ENCODE measurements around the gene WDR5. TPM values are rescaled to one million over a fixed set of nuclear protein-coding genes. Genes with fewer than 3 reads are reported as not detected.

Gene WDR5
- total RNA-seq, 2 donors from 2014 or later = 29.7 to 43.7 TPM

DNA sequence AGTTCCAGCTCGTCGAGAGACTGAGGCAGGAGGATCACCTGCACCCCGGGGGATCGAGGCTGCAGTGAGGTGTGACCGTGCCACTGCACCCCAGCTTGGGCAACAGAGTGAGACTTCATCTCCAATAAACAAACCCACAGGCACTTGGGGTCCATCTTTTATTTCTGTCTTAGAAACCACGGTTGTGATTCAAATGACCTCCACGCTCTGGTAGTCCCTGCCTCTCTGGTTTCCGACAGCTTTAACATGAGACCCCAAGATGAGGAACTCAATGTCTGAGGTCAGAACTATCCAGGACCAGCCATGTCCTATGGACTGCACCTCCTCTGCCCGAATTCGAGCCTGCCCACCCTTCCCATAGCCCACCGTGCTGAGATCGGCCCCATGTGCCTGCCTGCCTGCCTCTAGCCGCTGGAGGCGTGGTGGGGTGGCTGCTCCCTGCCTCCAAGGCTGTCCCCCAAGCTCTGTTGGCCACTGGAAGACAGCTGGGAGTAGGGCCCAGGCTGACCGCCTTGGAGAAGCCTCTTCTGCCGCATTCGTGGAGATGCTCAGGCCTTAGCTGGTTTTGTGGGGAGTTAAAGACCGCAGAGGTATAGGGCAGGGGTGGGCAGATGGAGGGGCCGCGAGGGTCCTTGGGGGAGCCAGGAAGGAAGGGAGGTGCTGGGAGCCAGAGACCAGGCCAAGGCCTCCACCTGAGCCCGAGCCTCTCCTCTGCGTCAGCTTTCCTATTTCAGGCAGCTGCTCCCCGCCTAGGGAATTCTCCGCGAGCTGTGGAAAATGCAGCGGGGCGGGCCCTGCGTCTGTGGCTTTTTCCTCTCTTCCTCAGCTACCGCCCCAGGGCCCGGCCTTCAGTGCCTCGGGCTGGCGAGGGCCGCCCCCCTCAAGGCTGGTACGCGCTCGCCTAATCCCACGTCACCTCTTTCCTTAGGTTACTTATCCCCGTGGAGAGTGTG, 6.9 kb upstream of the WDR5 start:
- DNase-seq (ENCODE audit: low spot score in 2 of 2) (no peak), ATAC-seq (no peak)
- Mint-ChIP-seq H3K36me3 (no peaks in the 10 kb centered on the region), H3K27ac (peak overlapping the region in 1 of 2 donors; percentile 35), H3K9me3 (no peaks in the 10 kb centered on the region)

DNA sequence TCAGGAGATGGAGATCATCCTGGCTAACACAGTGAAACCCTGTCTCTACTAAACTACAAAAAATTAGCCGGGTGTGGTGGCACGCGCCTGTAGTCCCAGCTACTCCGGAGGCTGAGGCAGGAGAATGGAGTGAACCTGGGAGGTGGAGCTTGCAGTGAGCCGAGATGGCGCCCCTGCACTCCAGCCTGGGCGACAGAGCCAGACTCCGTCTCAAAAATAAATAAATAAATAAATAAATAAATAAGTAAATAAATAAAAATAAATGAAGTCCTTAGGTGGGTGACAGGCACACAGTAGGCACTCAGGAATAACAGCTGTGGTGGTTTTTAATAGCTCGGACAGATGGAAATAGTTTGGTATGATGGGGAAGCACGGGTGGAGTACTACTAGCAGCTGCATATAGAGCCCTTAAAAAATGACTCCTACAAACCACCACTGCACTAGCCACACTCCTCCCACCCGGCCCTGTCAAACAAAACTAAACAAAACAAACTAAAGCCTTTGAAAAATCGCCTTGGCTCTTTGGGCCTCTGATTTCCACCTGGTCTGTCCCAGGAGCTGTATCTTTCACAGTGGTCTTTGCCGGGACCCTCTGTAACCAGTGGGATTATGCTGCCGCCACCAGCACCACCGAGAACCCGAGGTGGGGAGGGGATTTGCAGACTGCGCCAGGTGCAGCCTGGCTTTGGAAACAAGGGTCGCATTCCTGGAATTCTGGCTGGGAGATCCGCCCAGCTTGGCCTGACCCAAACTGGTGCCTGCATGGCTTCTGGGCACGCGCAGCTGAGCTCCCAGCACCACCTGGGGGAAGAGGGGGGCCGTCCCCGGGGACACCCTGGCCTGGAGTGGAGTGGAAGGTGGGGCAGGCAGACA, 5.1 kb upstream of the WDR5 start:
- no peak for DNase-seq (ENCODE audit: low spot score in 2 of 2)
- Mint-ChIP-seq H3K36me3 (no peaks in the 10 kb centered on the region), H3K9me3 (no peaks in the 10 kb centered on the region), H3K27ac (peak overlapping the region in 1 of 2 donors; percentile 29)
- ATAC-seq = no peak

DNA sequence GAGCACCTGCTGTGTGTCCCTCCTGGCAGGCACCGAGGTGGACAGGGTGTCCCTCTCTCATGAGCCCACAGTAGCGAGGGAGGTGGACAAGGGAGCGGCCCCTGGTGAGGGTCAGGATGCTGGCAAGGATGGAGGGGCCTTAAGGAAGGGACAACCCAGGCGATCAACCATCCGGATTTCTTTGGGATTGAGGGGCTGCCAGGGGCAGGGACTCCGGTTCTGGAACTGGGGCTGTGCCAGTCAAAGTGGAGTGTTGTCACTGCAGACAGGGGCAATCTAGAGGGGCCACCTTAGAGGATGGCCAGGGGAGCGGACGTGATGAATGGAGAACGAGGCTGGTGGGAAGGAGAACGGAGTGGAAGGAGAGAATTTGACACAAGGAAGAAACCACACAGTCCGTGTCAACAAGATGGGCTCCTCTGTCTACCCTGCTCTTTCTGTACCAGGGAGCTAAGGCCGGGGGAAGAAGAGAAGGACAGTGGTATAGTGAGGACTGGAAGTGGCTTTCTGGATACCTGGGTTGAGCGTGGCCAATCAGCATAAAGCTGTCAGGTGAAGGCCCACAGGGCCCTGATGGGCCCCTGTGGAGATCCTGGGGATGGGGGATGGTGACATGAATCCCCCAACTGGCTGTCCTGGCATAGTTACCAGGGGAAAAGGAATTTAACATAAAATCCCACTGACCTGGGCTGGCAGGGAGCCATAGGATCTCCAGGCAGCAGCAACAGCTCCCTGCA, 4.2 kb upstream of the WDR5 start:
- ATAC-seq (no peak), DNase-seq (ENCODE audit: low spot score in 2 of 2) (no peak)
- Mint-ChIP-seq H3K27ac (peak overlapping the region in 1 of 2 donors; percentile 29), H3K36me3 (peaks cover 3% of the 10 kb centered on the region in 2 donors), H3K9me3 (no peaks in the 10 kb centered on the region)

DNA sequence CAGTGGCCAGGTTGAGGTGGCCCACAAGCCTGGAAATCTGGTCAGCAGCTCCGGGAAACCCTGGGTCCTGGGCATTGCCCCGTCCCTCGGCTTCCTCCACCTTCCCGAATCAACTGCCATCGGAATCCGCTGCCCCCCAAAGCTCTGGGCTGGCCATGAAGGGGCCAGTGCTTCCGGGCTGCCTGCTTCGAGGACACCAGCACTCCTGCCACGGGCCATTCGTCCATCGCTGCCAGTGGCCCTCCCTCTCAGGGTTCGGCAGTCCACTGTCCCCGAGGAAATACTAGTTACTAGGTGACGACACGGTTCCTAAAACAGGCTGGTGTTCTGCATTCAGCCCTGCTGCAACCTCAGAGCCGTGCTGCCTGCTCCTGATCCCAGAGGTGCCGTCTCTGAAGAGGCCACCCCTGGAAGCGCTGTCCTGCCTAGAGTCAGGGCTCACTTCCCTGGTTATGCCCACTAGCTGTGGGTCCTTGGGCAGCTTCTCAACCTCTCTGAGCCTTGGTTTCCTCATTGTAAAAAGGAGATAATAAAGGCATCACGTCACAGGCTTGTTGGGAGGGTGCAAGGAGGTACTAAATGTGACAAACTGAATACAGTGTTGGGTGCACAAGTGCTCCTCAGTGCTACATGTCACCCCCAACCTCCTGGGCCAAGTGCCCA, 3.5 kb upstream of the WDR5 start:
- DNase-seq (ENCODE audit: low spot score in 2 of 2) = no peak
- H3K36me3 Mint-ChIP-seq = peaks cover 6 to 8% of the 10 kb centered on the region in 2 donors
- peak overlapping the region in 1 of 2 donors; percentile 6 for H3K27ac Mint-ChIP-seq
- ATAC-seq = no peak
- H3K9me3 Mint-ChIP-seq = no peaks in the 10 kb centered on the region

DNA sequence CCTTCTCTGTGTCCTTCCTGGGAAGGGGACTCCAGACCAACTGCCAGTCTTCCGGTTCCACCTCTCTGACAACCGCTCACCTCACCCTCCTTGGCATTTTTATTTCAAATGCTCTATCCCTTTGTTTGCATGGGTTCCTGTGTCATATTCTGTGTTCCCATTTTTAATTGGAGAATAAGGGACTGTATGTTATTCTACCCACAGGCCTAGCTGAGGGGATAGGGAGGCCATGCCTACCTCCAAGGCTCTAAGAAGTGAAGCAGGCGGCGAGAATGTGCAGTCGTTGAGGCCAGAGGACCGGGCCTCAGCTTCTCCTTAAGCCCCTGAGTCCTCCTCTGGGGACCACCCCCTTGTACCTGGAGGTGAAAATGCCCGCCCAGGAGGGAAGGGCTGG, 936 bp upstream of the WDR5 start:
- DNase-seq (ENCODE audit: low spot score in 2 of 2) (no peak), ATAC-seq (no peak)
- no peaks in the 10 kb centered on the region for H3K9me3 Mint-ChIP-seq
- H3K27ac Mint-ChIP-seq = peak overlapping the region; percentile 89 to 93
- H3K36me3 Mint-ChIP-seq = peaks cover 16 to 22% of the 10 kb centered on the region in 2 donors

DNA sequence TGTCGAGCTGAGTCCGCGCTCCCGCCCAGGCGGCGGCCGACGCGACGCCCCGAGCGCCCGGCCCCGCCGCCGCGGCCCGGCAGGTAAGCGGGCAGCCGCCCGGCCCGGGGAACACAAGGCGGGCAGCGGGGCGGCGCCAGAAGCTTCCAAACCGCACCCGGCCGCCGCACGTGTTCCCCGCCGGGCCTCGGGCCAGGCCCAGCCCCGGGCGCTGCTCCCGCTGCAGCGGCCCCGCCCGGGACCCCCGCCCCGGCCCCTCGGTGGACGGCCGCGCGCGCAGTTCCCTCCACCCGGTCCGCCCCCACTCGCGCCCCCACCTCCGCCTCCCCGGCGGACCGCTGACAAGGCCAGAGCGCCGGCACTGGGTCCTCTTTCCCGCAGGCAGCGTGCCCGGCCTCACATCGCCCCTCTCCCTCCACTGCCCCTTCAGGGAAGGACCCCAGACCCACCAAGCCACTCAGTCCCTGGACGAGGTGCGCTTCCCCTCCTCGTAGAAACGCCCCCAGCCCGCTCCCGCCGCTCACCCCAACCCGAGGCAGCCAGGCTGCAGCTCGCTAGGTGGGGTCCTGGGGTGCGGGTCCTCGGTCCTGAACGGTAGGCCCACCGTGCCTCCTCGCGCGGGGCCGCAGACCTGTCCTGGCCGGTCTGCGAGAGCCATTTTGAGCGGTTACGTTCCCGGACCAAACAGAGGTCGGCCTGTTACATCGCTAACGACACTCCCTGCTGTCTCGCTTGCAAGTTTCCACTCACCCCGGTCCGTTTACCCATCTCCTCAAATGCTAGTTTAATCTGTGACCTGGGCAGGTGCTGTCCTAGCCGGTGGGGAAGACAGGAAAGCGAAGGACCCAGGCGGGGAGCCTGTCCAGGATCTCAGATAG, 475 bp downstream of the WDR5 start:
- peak in 1 of 2 donors; percentile 15 for DNase-seq (ENCODE audit: low spot score in 2 of 2)
- peak overlapping the region; percentile 83 to 97 for H3K27ac Mint-ChIP-seq
- ATAC-seq = peak; percentile 14 to 23
- peaks cover 26 to 30% of the 10 kb centered on the region in 2 donors for H3K36me3 Mint-ChIP-seq
- no peaks in the 10 kb centered on the region for H3K9me3 Mint-ChIP-seq

DNA sequence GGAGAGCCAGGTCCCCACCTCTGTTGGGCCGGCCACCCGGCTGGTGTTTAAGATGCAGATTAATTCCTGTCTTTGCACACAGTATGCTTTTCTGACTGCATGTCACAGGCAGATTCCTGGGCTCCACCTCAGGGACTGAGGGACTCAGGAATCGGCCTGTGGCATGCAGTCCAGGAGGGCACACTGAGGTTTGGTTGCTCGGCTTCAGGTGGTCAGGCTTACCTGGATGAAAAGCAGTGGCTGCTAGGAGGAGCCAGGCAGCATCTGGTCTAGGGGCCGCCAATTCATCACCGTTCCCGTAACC, 1.1 kb downstream of the WDR5 start:
- H3K9me3 Mint-ChIP-seq = no peaks in the 10 kb centered on the region
- DNase-seq (ENCODE audit: low spot score in 2 of 2) (no peak), ATAC-seq (no peak)
- H3K36me3 Mint-ChIP-seq = peaks cover 31 to 32% of the 10 kb centered on the region in 2 donors
- peak overlapping the region; percentile 83 to 97 for H3K27ac Mint-ChIP-seq

DNA sequence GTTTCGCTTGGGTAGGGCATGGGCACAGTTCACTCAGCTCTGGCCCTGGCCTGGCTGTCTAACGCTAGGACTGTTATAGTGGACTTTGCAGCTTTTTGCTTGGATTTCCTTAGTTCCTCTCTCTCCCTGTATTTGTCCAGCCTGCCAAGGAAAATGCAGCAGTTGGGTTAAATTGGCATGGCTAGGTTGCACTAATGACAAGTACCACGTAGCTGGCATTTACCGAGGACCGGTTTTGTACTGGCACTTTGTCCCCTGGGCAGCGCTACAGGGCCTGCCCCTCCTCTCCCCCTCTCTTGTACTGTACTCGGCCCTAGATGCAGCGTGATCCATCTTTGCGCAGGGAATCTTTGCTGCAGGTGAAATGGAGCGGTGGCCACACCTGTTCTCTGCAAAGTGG, 2.4 kb downstream of the WDR5 start:
- Mint-ChIP-seq H3K27ac (peak overlapping the region; percentile 1 to 45), H3K36me3 (peaks cover 37 to 40% of the 10 kb centered on the region in 2 donors)
- ATAC-seq = no peak

DNA sequence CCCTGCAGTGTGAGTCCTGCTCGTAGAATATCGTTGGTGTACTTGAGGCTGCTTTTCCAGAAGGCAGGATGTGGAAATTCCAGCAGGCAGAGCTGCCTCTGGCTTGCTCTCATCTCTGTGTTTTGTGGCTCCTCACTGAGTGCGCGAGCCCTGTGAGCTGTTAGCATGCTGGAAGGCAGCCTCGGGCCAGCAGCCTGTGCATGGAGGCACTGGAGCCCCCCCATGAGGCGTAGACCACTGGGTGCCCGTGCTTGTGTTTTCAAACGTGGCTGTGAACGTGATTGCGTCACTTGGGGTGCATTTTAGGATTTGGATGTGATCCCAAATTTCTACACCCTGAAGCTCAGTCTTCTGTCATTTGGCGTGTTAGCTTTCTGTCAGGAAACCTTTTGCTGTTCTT, 3.2 kb downstream of the WDR5 start:
- peaks cover 37 to 40% of the 10 kb centered on the region in 2 donors for H3K36me3 Mint-ChIP-seq
- H3K27ac Mint-ChIP-seq = peak overlapping the region in 1 of 2 donors; percentile 1

More for the DNA sequence above, 2.4 kb downstream of the WDR5 start:
- no peaks in the 10 kb centered on the region for H3K9me3 Mint-ChIP-seq
- DNase-seq (ENCODE audit: low spot score in 2 of 2) = no peak

DNA sequence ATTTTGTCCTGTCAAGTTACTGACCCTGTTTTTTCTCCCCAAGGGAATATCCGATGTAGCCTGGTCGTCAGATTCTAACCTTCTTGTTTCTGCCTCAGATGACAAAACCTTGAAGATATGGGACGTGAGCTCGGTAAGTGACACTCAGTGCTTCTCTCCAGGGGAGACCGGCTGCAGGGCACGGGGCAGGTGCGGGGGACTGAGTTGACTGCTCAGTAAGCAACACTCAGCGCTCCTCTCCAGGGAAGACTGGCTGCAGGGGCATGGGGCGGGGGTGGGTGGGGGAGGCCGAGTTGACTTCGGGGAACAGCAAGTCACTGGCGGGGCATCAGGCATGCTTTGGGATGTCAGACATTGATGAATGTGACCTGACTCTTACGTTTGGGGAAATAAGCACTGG, 6.0 kb downstream of the WDR5 start:
- Mint-ChIP-seq H3K36me3 (peaks cover 31 to 35% of the 10 kb centered on the region in 2 donors), H3K27ac (peak overlapping the region in 1 of 2 donors; percentile 23), H3K9me3 (no peaks in the 10 kb centered on the region)
- ATAC-seq = no peak
- DNase-seq (ENCODE audit: low spot score in 2 of 2) = no peak

More for the DNA sequence above, 3.2 kb downstream of the WDR5 start:
- DNase-seq (ENCODE audit: low spot score in 2 of 2) (no peak), ATAC-seq (no peak)
- no peaks in the 10 kb centered on the region for H3K9me3 Mint-ChIP-seq

DNA sequence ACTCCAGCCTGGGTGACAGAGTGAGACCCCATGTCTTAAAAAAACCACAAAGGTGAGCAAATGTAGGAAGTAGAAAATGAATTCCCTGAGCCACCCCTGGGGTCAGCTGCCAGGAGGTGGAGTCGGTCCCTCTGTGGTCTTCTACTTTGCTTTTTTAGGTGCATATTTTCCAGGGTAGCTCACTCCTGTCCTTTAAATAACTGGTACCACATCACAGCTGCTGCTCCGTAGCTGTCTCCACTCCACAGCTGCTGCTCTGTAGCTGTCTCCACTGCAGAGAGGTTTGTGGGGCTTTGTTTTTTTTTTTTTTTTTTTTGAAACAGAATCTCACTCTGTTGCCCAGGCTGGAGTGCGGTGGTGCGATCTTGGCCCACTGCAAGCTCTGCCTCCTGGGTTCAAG, 8.9 kb downstream of the WDR5 start:
- no peak overlapping the region for H3K27ac Mint-ChIP-seq
- ATAC-seq (no peak), DNase-seq (ENCODE audit: low spot score in 2 of 2) (no peak)
- no peaks in the 10 kb centered on the region for H3K9me3 Mint-ChIP-seq
- H3K36me3 Mint-ChIP-seq = peaks cover 30 to 31% of the 10 kb centered on the region in 2 donors

DNA sequence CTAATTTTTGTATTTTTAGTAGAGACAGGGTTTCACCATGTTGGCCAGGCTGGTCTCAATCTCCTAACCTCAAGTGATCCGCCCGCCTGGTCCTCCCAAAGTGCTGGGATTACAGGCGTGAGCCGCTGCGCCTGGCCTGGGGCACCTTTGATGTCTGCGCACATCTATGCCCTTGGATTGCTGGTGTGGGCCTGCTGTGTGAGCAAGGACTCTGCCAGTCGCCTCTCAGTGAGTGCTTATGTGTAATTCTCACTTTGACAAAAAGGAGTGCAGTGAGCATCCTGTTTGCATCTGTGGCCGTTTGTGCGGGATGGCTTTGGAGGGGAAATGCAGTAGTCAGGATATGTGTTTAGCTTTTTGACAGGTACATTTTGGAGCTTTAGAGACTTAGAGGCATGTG, 9.4 kb downstream of the WDR5 start:
- H3K36me3 Mint-ChIP-seq = peaks cover 25 to 31% of the 10 kb centered on the region in 2 donors

DNA sequence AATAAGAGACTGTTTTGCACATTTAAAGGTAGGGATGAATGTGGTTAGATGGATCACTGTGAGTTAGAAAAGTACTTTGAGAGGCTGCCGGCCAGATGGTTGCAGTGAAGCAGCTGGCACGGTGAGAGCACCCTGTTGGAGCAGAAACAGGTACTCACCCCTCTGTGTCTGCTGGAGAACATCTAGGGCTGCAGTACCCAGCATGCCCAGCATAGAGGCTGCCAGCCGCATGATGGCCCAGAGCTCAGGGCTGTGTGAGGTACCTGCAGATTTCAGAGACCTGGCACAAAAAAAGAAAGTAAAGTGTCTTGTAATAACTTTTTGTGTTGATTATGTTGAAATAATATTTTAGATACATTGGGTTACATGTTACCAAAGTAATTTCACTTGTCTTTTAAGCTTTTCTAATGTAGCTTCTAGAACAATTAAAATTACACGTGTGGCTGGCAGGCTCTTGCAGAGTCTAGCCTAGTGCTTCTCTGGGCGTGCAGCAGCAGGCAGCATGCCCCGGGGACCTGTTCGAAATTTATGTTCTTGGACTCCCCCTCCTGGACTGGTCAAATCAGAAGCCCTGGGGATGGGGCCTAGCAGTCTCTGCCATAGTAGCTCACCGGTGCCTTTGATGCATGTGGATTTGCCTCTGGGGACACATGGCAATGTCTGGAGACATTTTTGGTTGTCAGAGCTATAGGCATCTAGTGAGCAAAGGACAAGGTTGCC, 11.1 kb downstream of the WDR5 start:
- H3K36me3 Mint-ChIP-seq = peaks cover 19 to 25% of the 10 kb centered on the region in 2 donors
- no peaks in the 10 kb centered on the region for H3K9me3 Mint-ChIP-seq
- no peak for DNase-seq (ENCODE audit: low spot score in 2 of 2)
- ATAC-seq = no peak
- H3K27ac Mint-ChIP-seq = no peak overlapping the region

More for the DNA sequence above, 9.4 kb downstream of the WDR5 start:
- ATAC-seq = no peak
- Mint-ChIP-seq H3K27ac (no peak overlapping the region), H3K9me3 (no peaks in the 10 kb centered on the region)
- no peak for DNase-seq (ENCODE audit: low spot score in 2 of 2)

DNA sequence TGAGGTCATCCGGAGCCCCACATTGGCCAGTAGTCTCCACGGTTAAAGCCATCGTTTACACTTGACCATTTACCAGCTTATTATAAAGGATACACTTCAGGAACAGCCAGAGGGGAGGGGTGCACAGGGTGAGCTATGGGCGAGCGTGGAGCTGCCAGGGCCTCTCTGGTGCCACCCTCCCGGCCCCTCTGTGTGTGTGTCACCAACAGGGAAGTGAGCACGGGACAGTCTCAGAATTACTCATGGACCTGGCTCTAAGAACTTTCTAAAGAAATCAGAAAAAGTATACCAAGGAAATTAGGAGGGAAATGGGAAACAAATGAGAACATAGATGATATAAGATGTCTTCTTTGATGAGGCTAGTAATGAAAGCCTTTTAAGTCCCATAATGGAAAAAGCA, 13.5 kb downstream of the WDR5 start:
- Mint-ChIP-seq H3K9me3 (no peaks in the 10 kb centered on the region), H3K36me3 (peaks cover 10 to 20% of the 10 kb centered on the region in 2 donors), H3K27ac (no peak overlapping the region)
- ATAC-seq (no peak), DNase-seq (ENCODE audit: low spot score in 2 of 2) (no peak)
